ENCODE results near the gene EHF. TPM values are rescaled to one million over a fixed set of nuclear protein-coding genes. Genes with fewer than 3 reads are reported as not detected.

The EHF gene
- total RNA-seq, 1 donor from 2014 or later = 1.1 TPM

GRCh38 chr11:34604911-34605310, 16.0 kb upstream of the EHF start:
- Mint-ChIP-seq H3K27me3 (no peaks in the 10 kb centered on the region), H3K36me3 (ENCODE audit: low read depth) (no peaks in the 10 kb centered on the region), H3K4me3 (no peak overlapping the region), H3K9me3 (no peaks in the 10 kb centered on the region), H3K27ac (no peak overlapping the region), H3K4me1 (peaks cover 7% of the 10 kb centered on the region)
- intact Hi-C loops (cut with micrococcal nuclease) = no loop called here
- no peak for TF ChIP-seq CTCF (IDR thresholded peaks at IDR 0.05)
- ChIA-PET CTCF (no interaction called here), POLR2A (no interaction called here)
- ATAC-seq (ENCODE audit: low read depth) (no peak), DNase-seq (no peak)

GRCh38 chr11:34605481-34606325, 15.2 kb upstream of the EHF start:
- Mint-ChIP-seq H3K4me3 (no peak overlapping the region), H3K9me3 (no peaks in the 10 kb centered on the region), H3K27me3 (no peaks in the 10 kb centered on the region), H3K4me1 (peaks cover 7% of the 10 kb centered on the region), H3K36me3 (ENCODE audit: low read depth) (no peaks in the 10 kb centered on the region), H3K27ac (no peak overlapping the region)
- intact Hi-C loops (cut with micrococcal nuclease) = no loop called here
- DNase-seq (no peak), ATAC-seq (ENCODE audit: low read depth) (peak; percentile 25)
- CTCF ChIA-PET = no interaction called here
- POLR2A ChIA-PET = interaction anchor here (1.4 kb wide), 1 partner anchor 9 kb away, joined by 4 read pairs; no protein-coding TSS in a partner anchor
- TF ChIP-seq CTCF (IDR thresholded peaks at IDR 0.05) = no peak

GRCh38 chr11:34606326-34607120, 14.4 kb upstream of the EHF start:
- no peak overlapping the region for H3K27ac Mint-ChIP-seq
- H3K4me1 Mint-ChIP-seq = peaks cover 7% of the 10 kb centered on the region
- no peaks in the 10 kb centered on the region for H3K9me3 Mint-ChIP-seq
- no peaks in the 10 kb centered on the region for H3K27me3 Mint-ChIP-seq
- DNase-seq (no peak), ATAC-seq (ENCODE audit: low read depth) (no peak)
- ChIA-PET CTCF (no interaction called here), POLR2A (interaction anchor here (1.4 kb wide), 1 partner anchor 8 kb away, joined by 4 read pairs; no protein-coding TSS in a partner anchor)
- no peaks in the 10 kb centered on the region for H3K36me3 Mint-ChIP-seq (ENCODE audit: low read depth)
- no peak overlapping the region for H3K4me3 Mint-ChIP-seq
- intact Hi-C loops (cut with micrococcal nuclease) = no loop called here
- no peak for TF ChIP-seq CTCF (IDR thresholded peaks at IDR 0.05)

- Mint-ChIP-seq H3K36me3 (ENCODE audit: low read depth) (no peaks in the 10 kb centered on the region), H3K9me3 (no peaks in the 10 kb centered on the region), H3K4me1 (peaks cover 26% of the 10 kb centered on the region), H3K27me3 (no peaks in the 10 kb centered on the region), H3K27ac (no peak overlapping the region), H3K4me3 (no peak overlapping the region)
- no peak for ATAC-seq (ENCODE audit: low read depth)
- DNase-seq = no peak
- CTCF ChIA-PET = no interaction called here
- POLR2A ChIA-PET = interaction anchor here (0.6 kb wide), 1 partner anchor 696 kb away, joined by 5 read pairs; no protein-coding TSS in a partner anchor
- intact Hi-C loops (cut with micrococcal nuclease) = no loop called here
- TF ChIP-seq CTCF (IDR thresholded peaks at IDR 0.05) = no peak
Observed at GRCh38 chr11:34609187-34609751, 11.6 kb upstream of the EHF start.

GRCh38 chr11:34609850-34610249, 11.0 kb upstream of the EHF start:
- H3K4me3 Mint-ChIP-seq = no peak overlapping the region
- intact Hi-C loops (cut with micrococcal nuclease) = no loop called here
- ChIA-PET POLR2A (no interaction called here), CTCF (no interaction called here)
- H3K27me3 Mint-ChIP-seq = no peaks in the 10 kb centered on the region
- no peaks in the 10 kb centered on the region for H3K36me3 Mint-ChIP-seq (ENCODE audit: low read depth)
- peaks cover 32% of the 10 kb centered on the region for H3K4me1 Mint-ChIP-seq
- no peak for TF ChIP-seq CTCF (IDR thresholded peaks at IDR 0.05)
- DNase-seq (no peak), ATAC-seq (ENCODE audit: low read depth) (no peak)
- H3K9me3 Mint-ChIP-seq = no peaks in the 10 kb centered on the region
- H3K27ac Mint-ChIP-seq = no peak overlapping the region

All from activated B cell treated with CpG ODN at 0.5 μM for 24 hours (primary cell).